ENCODE results near the gene ARMH4. TPM values are rescaled to one million over a fixed set of nuclear protein-coding genes. Genes with fewer than 3 reads are reported as not detected.

Gene ARMH4
- total and polyA plus RNA-seq, 4 donors, result 0.40 to 14.2 (median 1.1) TPM

- no peak overlapping the region for H3K4me3 ChIP-seq
- no peaks in the 10 kb centered on the region for H3K9me3 ChIP-seq (ENCODE audit: control insufficient read depth in 4 of 4, insufficient read depth in 3 of 4, low read length in 3 of 4)
- WGBS, 2 donors, result 50 to 68% methylated on average over 8 of the region's 8 CpGs
- no peak for ATAC-seq (ENCODE audit: insufficient read depth, low FRiP score)
- no peaks in the 10 kb centered on the region for H3K4me1 ChIP-seq (ENCODE audit: control insufficient read depth in 5 of 5, insufficient read depth in 5 of 5, low read length in 5 of 5)
- DNase-seq, result peak in 2 of 3 donors; percentile 32 to 49
- H3K36me3 ChIP-seq (ENCODE audit: control insufficient read depth in 4 of 4, insufficient read depth in 4 of 4, low read length in 4 of 4), result no peaks in the 10 kb centered on the region
- no peak overlapping the region for H3K9ac ChIP-seq (ENCODE audit: insufficient read depth in 1 of 2, low read length in 2 of 2)
- no peak overlapping the region for H3K27ac ChIP-seq (ENCODE audit: low read depth in 1 of 2, low read length in 1 of 2)
- H3K27me3 ChIP-seq (ENCODE audit: control insufficient read depth in 3 of 3, insufficient read depth in 3 of 3, low read length in 2 of 3), result no peaks in the 10 kb centered on the region
- TF ChIP-seq CTCF (IDR thresholded peaks at IDR 0.05; ENCODE audit: control extremely low read depth, extremely low read depth), result no peak
Measured at GRCh38 chr14:57982804-57983634, 169.0 kb downstream of the ARMH4 start.

- DNase-seq, result no peak
- Histone ChIP-seq H3K4me1 (ENCODE audit: control insufficient read depth in 5 of 5, insufficient read depth in 5 of 5, low read length in 5 of 5) (no peaks in the 10 kb centered on the region), H3K9ac (ENCODE audit: insufficient read depth in 1 of 2, low read length in 2 of 2) (no peak overlapping the region), H3K27ac (ENCODE audit: low read depth in 1 of 2, low read length in 1 of 2) (no peak overlapping the region), H3K4me3 (no peak overlapping the region), H3K9me3 (ENCODE audit: control insufficient read depth in 4 of 4, insufficient read depth in 3 of 4, low read length in 3 of 4) (no peaks in the 10 kb centered on the region), H3K36me3 (ENCODE audit: control insufficient read depth in 4 of 4, insufficient read depth in 4 of 4, low read length in 4 of 4) (no peaks in the 10 kb centered on the region), H3K27me3 (ENCODE audit: control insufficient read depth in 3 of 3, insufficient read depth in 3 of 3, low read length in 2 of 3) (no peaks in the 10 kb centered on the region)
- ATAC-seq (ENCODE audit: insufficient read depth, low FRiP score), result no peak
- TF ChIP-seq CTCF (IDR thresholded peaks at IDR 0.05; ENCODE audit: control extremely low read depth, extremely low read depth), result no peak
- 79 to 86% methylated on average over 12 of the region's 12 CpGs for WGBS, 2 donors
Measured at GRCh38 chr14:57981817-57982560, 170.0 kb downstream of the ARMH4 start.

GRCh38 chr14:57979376-57980048, 172.5 kb downstream of the ARMH4 start:
- ATAC-seq (ENCODE audit: insufficient read depth, low FRiP score) (no peak), DNase-seq (no peak)
- Histone ChIP-seq H3K27me3 (ENCODE audit: control insufficient read depth in 3 of 3, insufficient read depth in 3 of 3, low read length in 2 of 3) (no peaks in the 10 kb centered on the region), H3K27ac (ENCODE audit: low read depth in 1 of 2, low read length in 1 of 2) (no peak overlapping the region), H3K9ac (ENCODE audit: insufficient read depth in 1 of 2, low read length in 2 of 2) (no peak overlapping the region), H3K9me3 (ENCODE audit: control insufficient read depth in 4 of 4, insufficient read depth in 3 of 4, low read length in 3 of 4) (no peaks in the 10 kb centered on the region), H3K4me3 (no peak overlapping the region), H3K4me1 (ENCODE audit: control insufficient read depth in 5 of 5, insufficient read depth in 5 of 5, low read length in 5 of 5) (no peaks in the 10 kb centered on the region), H3K36me3 (ENCODE audit: control insufficient read depth in 4 of 4, insufficient read depth in 4 of 4, low read length in 4 of 4) (no peaks in the 10 kb centered on the region)
- no peak for TF ChIP-seq CTCF (IDR thresholded peaks at IDR 0.05; ENCODE audit: control extremely low read depth, extremely low read depth)
- WGBS, 2 donors, result 59% methylated on average over 4 of the region's 4 CpGs

All from lung (tissue), 12 donors.